H9 (cell line): ENCODE results near the gene TECPR2. TPM values are rescaled to one million over a fixed set of nuclear protein-coding genes. Genes with fewer than 3 reads are reported as not detected.
A peak's percentile ranks its signal among the peaks of the same experiment; 100 is the strongest.

ENCODE experiments used
- DNase-seq: peaks from one replicate; pipeline ENCODE4 v3.0.0-alpha.2; 2017
- H2AFZ ChIP-seq: one replicate; pipeline ENCODE4 v1.6.1; 2013; ENCODE audit warnings: mild to moderate bottlenecking, low read length, control low read depth, moderate library complexity
- H2AK5ac ChIP-seq: 2 replicates; pipeline ENCODE4 v1.6.1; 2013; ENCODE audit warnings: low read length, control low read depth, mixed read lengths; ENCODE audit not compliant: insufficient read length
- H2BK120ac ChIP-seq: one replicate; pipeline ENCODE4 v1.6.1; 2013; ENCODE audit warnings: low read depth, mild to moderate bottlenecking, low read length, control low read depth, inconsistent platforms; ENCODE audit not compliant: poor library complexity, severe bottlenecking
- H2BK12ac ChIP-seq: 2 replicates; pipeline ENCODE4 v1.6.1; 2013; ENCODE audit warnings: low read length, control low read depth, mixed read lengths, low read depth; ENCODE audit not compliant: insufficient read length
- H2BK15ac ChIP-seq: 2 replicates; pipeline ENCODE4 v1.6.1; 2013; ENCODE audit warnings: low read depth, low read length, control low read depth
- H2BK20ac ChIP-seq: one replicate; pipeline ENCODE4 v1.6.1; 2013; ENCODE audit warnings: low read depth, mild to moderate bottlenecking, low read length, control low read depth, inconsistent platforms; ENCODE audit not compliant: poor library complexity, severe bottlenecking
- H2BK5ac ChIP-seq: 2 replicates; pipeline ENCODE4 v1.6.1; 2013; ENCODE audit warnings: low read length, control low read depth, mixed read lengths; ENCODE audit not compliant: insufficient read length
- H3K14ac ChIP-seq: 2 replicates; pipeline ENCODE4 v1.6.1; 2013; ENCODE audit warnings: low read length, control low read depth; ENCODE audit not compliant: insufficient read depth
- H3K18ac ChIP-seq: 2 replicates; pipeline ENCODE4 v1.6.1; 2013; ENCODE audit warnings: low read depth, mild to moderate bottlenecking, mixed read lengths, low read length, control low read depth; ENCODE audit not compliant: insufficient read length
- H3K23ac ChIP-seq: 2 replicates; pipeline ENCODE4 v1.6.1; 2013; ENCODE audit warnings: low read length, control low read depth, mixed read lengths, low read depth; ENCODE audit not compliant: insufficient read length
- H3K23me2 ChIP-seq: 2 replicates; pipeline ENCODE4 v1.6.1; 2013; ENCODE audit warnings: low read depth, mild to moderate bottlenecking, mixed read lengths, low read length, control low read depth; ENCODE audit not compliant: insufficient read length, poor library complexity, severe bottlenecking
- H3K27ac ChIP-seq: 2 replicates; pipeline ENCODE4 v1.5.1; 2013; ENCODE audit warnings: low read length, control low read depth, mixed read lengths, low read depth; ENCODE audit not compliant: insufficient read length
- H3K27me3 ChIP-seq: 2 replicates; pipeline ENCODE4 v1.6.1; 2013; ENCODE audit warnings: low read length, control low read depth, inconsistent platforms; ENCODE audit not compliant: insufficient read depth
- H3K4ac ChIP-seq: 2 replicates; pipeline ENCODE4 v1.6.1; 2013; ENCODE audit warnings: low read depth, mild to moderate bottlenecking, control low read depth, inconsistent platforms, low read length, moderate library complexity
- H3K4me1 ChIP-seq: 2 replicates; pipeline ENCODE4 v1.6.1; 2013; ENCODE audit warnings: low read length, control low read depth, inconsistent platforms; ENCODE audit not compliant: insufficient read depth
- H3K4me2 ChIP-seq: 2 replicates; pipeline ENCODE4 v1.6.1; 2013; ENCODE audit warnings: low read length, control low read depth, mixed read lengths; ENCODE audit not compliant: insufficient read length, insufficient read depth
- H3K56ac ChIP-seq: 2 replicates; pipeline ENCODE4 v1.6.1; 2013; ENCODE audit warnings: low read depth, mild to moderate bottlenecking, mixed read lengths, low read length, control low read depth; ENCODE audit not compliant: insufficient read length
- H3K79me1 ChIP-seq: 2 replicates; pipeline ENCODE4 v1.6.1; 2013; ENCODE audit warnings: low read depth, mild to moderate bottlenecking, moderate library complexity, low read length, control low read depth, inconsistent platforms; ENCODE audit not compliant: insufficient read depth, poor library complexity, severe bottlenecking
- H3K79me2 ChIP-seq: 2 replicates; pipeline ENCODE4 v1.6.1; 2013; ENCODE audit warnings: low read length, control low read depth, inconsistent platforms; ENCODE audit not compliant: insufficient read depth
- H3K9ac ChIP-seq: 2 replicates; pipeline ENCODE4 v1.6.1; 2013; ENCODE audit warnings: low read length, control low read depth, mixed read lengths; ENCODE audit not compliant: insufficient read length; ENCODE audit errors: extremely low read depth
- H3K9me3 ChIP-seq: one replicate; pipeline ENCODE4 v1.6.1; 2013; ENCODE audit warnings: low read depth, low read length, inconsistent platforms; ENCODE audit not compliant: control insufficient read depth
- H3T11ph ChIP-seq: one replicate; pipeline ENCODE4 v1.6.1; 2013; ENCODE audit warnings: mild to moderate bottlenecking, low read length, control low read depth, inconsistent platforms
- H4K20me1 ChIP-seq: one replicate; pipeline ENCODE4 v1.6.1; 2013; ENCODE audit not compliant: control insufficient read depth, insufficient read length, insufficient read depth
- H4K5ac ChIP-seq: 2 replicates; pipeline ENCODE4 v1.6.1; 2013; ENCODE audit warnings: low read depth, mild to moderate bottlenecking, mixed read lengths, low read length, control low read depth; ENCODE audit not compliant: insufficient read length
- H4K8ac ChIP-seq: replicated peaks from 2 replicates; pipeline ENCODE4 v1.6.1; 2013; ENCODE audit warnings: low read length, control low read depth, mixed read lengths, low read depth; ENCODE audit not compliant: insufficient read length
- H4K91ac ChIP-seq: 2 replicates; pipeline ENCODE4 v1.6.1; 2013; ENCODE audit warnings: low read depth, mild to moderate bottlenecking, moderate library complexity, mixed read lengths, low read length, control low read depth; ENCODE audit not compliant: insufficient read length
- H3K27ac Mint-ChIP-seq, 3 experiments: 2 replicates in 2 of 3; 3 replicates in 1 of 3; pipeline ENCODE4 v1.8.0; 2020 to 2021; ENCODE audit warnings: mixed read lengths in 3 of 3, mild to moderate bottlenecking in 1 of 3, moderate library complexity in 1 of 3
- H3K27me3 Mint-ChIP-seq: 2 replicates; pipeline ENCODE4 v1.8.0; 2021; ENCODE audit warnings: low read depth, mild to moderate bottlenecking, moderate library complexity, mixed read lengths
- H3K36me3 Mint-ChIP-seq, 3 experiments: 2 replicates in 2 of 3; 3 replicates in 1 of 3; pipeline ENCODE4 v1.8.0; 2020 to 2021; ENCODE audit warnings: low read depth in 3 of 3, mixed read lengths in 3 of 3; ENCODE audit not compliant: insufficient read depth in 1 of 3
- H3K4me1 Mint-ChIP-seq, 2 experiments: 2 replicates each; pipeline ENCODE4 v1.8.0; 2020; ENCODE audit warnings: mixed read lengths in 2 of 2
- H3K4me3 Mint-ChIP-seq, 2 experiments: 2 replicates in 1 of 2; 3 replicates in 1 of 2; pipeline ENCODE4 v1.8.0; 2020 to 2021; ENCODE audit warnings: mild to moderate bottlenecking in 2 of 2, mixed read lengths in 2 of 2, moderate library complexity in 1 of 2
- H3K9me3 Mint-ChIP-seq, 2 experiments: 2 replicates in 1 of 2; 3 replicates in 1 of 2; pipeline ENCODE4 v1.8.0; 2020; ENCODE audit warnings: mild to moderate bottlenecking in 2 of 2, mixed read lengths in 2 of 2, moderate library complexity in 1 of 2
- WGBS: extraction: QIAGEN DNeasy Blood & Tissue Kit; methylation state at CpG from one replicate; pipeline ENCODE4 v1.1.7; 2013; ENCODE audit warnings: missing lambda C conversion rate, low lambda C conversion rate, mixed read lengths; ENCODE audit not compliant: insufficient read length; ENCODE audit errors: extremely low coverage; 5-methylcytosine and 5-hydroxymethylcytosine counted together
- total RNA-seq: library from RNA; stranded (reverse); gene quantifications from 2 replicates; pipeline ENCODE4 v1.2.1, GENCODE V29; 2021
- TF ChIP-seq, protein P1 (sequence below): fragments of 200-600 bp; sonication (generic); conservative IDR thresholded peaks from 3 replicates; pipeline ENCODE4 v1.8.0; 2021; ENCODE audit warnings: antibody characterized with exemption, mild to moderate bottlenecking

Gene TECPR2
- total RNA-seq, 1 experiment from 2014 or later: 15.4 TPM

DNA sequence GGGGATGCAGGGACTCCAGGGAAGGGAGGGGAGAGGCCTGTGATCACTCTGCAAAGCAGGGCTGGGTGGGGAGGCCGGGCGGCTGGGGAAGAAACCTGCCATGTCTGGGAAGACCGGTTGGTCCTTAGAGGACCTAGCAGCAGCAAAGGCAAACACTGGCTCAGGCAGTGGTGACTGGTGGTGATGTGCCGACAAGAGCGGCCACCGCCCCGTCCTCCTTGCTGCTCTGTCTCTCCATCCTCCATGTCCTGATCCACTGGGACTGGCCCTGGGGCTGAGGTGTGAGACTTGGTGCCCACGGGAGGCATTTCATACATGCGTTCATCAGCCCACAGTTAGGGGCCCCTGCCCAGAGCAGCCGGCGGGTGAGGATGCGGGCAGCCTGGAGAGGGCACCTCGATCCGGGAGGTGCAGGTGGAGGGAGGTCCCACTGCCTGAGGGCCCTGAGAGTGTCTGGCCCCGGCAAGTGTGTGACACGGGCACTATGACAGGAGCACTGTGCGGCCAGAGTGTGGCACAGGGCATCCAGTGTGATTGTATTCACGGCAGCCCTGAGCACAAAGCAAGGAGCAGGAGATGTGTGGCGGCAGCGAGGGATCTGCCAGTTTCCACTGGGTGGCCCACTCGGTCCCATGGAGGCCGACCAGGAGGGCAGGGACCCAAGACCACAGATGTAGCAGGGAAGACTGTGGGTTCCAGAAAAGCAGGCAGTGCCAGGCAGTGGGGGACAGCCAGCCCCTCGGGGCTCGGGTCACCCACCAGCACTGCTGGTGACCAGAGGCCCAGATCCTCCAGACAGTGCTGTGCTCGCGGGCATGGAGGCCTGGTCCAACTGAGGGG is 133.0 kb downstream of the TECPR2 start:
- peak overlapping the region in 1 of 2 experiments; percentile 16; a peak in 1 of 5 replicates for H3K4me3 Mint-ChIP-seq
- peaks cover 6 to 9% (median 7%) of the 10 kb centered on the region in 3 experiments; a peak in 5 of 7 replicates for H3K36me3 Mint-ChIP-seq

More for the DNA sequence above, 133.0 kb downstream of the TECPR2 start:
- H3K79me1 ChIP-seq: no peaks in the 10 kb centered on the region
- no peak overlapping the region for H3T11ph ChIP-seq
- H4K20me1 ChIP-seq: no peaks in the 10 kb centered on the region
- H3K23ac ChIP-seq: no peak overlapping the region
- H4K91ac ChIP-seq: no peak overlapping the region
- H2BK5ac ChIP-seq: no peak overlapping the region
- no peak overlapping the region for H3K56ac ChIP-seq
- H4K8ac ChIP-seq: no peak overlapping the region
- no peak overlapping the region for H2BK15ac ChIP-seq
- no peak overlapping the region for H2AFZ ChIP-seq
- H3K27me3 ChIP-seq: no peaks in the 10 kb centered on the region
- peak overlapping the region in 1 of 3 experiments; percentile 57; a peak in 1 of 7 replicates for H3K27ac Mint-ChIP-seq
- no peak overlapping the region for H3K4me2 ChIP-seq
- H3K18ac ChIP-seq: no peak overlapping the region
- H3K27ac ChIP-seq: no peak overlapping the region
- no peaks in the 10 kb centered on the region for H3K4me1 ChIP-seq
- no peak for DNase-seq
- H3K79me2 ChIP-seq: no peaks in the 10 kb centered on the region
- H3K27me3 Mint-ChIP-seq: peaks cover 1% of the 10 kb centered on the region; the same call in 1 of the 2 replicates
- no peak overlapping the region; the same call in 1 of the 2 replicates for H3K14ac ChIP-seq
- no peak overlapping the region for H3K4ac ChIP-seq
- no peaks in the 10 kb centered on the region for H3K9me3 ChIP-seq
- no peaks in the 10 kb centered on the region; a peak in 1 of 5 replicates for H3K9me3 Mint-ChIP-seq
- H2BK20ac ChIP-seq: no peak overlapping the region
- TF ChIP-seq, protein P1, sequence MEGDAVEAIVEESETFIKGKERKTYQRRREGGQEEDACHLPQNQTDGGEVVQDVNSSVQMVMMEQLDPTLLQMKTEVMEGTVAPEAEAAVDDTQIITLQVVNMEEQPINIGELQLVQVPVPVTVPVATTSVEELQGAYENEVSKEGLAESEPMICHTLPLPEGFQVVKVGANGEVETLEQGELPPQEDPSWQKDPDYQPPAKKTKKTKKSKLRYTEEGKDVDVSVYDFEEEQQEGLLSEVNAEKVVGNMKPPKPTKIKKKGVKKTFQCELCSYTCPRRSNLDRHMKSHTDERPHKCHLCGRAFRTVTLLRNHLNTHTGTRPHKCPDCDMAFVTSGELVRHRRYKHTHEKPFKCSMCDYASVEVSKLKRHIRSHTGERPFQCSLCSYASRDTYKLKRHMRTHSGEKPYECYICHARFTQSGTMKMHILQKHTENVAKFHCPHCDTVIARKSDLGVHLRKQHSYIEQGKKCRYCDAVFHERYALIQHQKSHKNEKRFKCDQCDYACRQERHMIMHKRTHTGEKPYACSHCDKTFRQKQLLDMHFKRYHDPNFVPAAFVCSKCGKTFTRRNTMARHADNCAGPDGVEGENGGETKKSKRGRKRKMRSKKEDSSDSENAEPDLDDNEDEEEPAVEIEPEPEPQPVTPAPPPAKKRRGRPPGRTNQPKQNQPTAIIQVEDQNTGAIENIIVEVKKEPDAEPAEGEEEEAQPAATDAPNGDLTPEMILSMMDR: no peak
- H2BK120ac ChIP-seq: no peak overlapping the region
- H3K9ac ChIP-seq: no peak overlapping the region
- H3K4me1 Mint-ChIP-seq: peaks cover 0 to 3% of the 10 kb centered on the region in 2 experiments; a peak in 1 of 4 replicates
- no peak overlapping the region for H2BK12ac ChIP-seq
- WGBS: no CpG with 5 or more reads among the region's 26 CpGs
- H4K5ac ChIP-seq: no peak overlapping the region
- no peak overlapping the region for H2AK5ac ChIP-seq
- H3K23me2 ChIP-seq: no peaks in the 10 kb centered on the region
